Measurements from ENCODE around the gene KRTAP10-7.

DNA sequence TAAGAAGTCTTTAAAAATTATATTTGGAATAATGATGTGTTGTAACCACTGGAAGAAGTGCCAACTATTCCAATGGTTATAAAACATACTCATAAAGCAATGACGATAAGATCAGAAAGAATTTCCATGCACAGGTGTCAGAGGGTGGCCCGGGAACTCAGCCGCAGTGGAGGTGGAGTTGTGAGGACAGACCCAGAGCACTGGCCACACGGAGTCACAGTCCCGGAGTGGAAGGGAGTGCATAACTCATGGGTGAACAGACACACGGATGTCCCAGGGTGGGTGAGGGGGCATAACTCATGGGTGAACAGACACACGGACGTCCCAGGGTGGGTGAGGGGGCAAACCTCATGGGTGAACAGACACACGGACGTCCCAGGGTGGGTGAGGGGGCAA, 24.4 kb upstream of the KRTAP10-7 start:
- TF ChIP-seq, protein P1, sequence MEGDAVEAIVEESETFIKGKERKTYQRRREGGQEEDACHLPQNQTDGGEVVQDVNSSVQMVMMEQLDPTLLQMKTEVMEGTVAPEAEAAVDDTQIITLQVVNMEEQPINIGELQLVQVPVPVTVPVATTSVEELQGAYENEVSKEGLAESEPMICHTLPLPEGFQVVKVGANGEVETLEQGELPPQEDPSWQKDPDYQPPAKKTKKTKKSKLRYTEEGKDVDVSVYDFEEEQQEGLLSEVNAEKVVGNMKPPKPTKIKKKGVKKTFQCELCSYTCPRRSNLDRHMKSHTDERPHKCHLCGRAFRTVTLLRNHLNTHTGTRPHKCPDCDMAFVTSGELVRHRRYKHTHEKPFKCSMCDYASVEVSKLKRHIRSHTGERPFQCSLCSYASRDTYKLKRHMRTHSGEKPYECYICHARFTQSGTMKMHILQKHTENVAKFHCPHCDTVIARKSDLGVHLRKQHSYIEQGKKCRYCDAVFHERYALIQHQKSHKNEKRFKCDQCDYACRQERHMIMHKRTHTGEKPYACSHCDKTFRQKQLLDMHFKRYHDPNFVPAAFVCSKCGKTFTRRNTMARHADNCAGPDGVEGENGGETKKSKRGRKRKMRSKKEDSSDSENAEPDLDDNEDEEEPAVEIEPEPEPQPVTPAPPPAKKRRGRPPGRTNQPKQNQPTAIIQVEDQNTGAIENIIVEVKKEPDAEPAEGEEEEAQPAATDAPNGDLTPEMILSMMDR (conservative IDR thresholded peaks at IDR 0.05 in 1 of 2, IDR thresholded peaks at IDR 0.05 in 1 of 2; ENCODE audit: extremely low read depth in 1 of 2, insufficient read depth in 1 of 2, low read depth in 1 of 2, low read length in 2 of 2) = no peak
- no peak for TF ChIP-seq EZH2 (IDR thresholded peaks at IDR 0.05; ENCODE audit: borderline replicate concordance, low read length)

All from mammary epithelial cell (primary cell).